Measurements from ENCODE around the gene CNR2.
A peak's percentile ranks its signal among the peaks of the same experiment; 100 is the strongest.
"Not testable (repeated sequence)": the region's sequence is repeated elsewhere in the genome, so short reads cannot be mapped to it uniquely, and the experiment has no call there.

Gene CNR2

GRCh38 chr1:23916209-23917131, 3.3 kb upstream of the CNR2 start:
- peak; percentile 41 for DNase-seq

GRCh38 chr1:23915466-23915865, 2.3 kb upstream of the CNR2 start:
- no peak for DNase-seq

- DNase-seq, result no peak
Measured at GRCh38 chr1:23914921-23915320, 1.8 kb upstream of the CNR2 start.

- DNase-seq, result no peak
Measured at GRCh38 chr1:23911921-23912320, 1.2 kb downstream of the CNR2 start.

- DNase-seq, result no peak
Measured at GRCh38 chr1:23910553-23911246, 2.5 kb downstream of the CNR2 start.

GRCh38 chr1:23910144-23910543, 3.0 kb downstream of the CNR2 start:
- DNase-seq, result no peak

- no peak for DNase-seq
Measured at GRCh38 chr1:23909412-23909811, 3.8 kb downstream of the CNR2 start.

- no peak for DNase-seq
Measured at GRCh38 chr1:23908453-23909341, 4.5 kb downstream of the CNR2 start.

GRCh38 chr1:23906731-23907130, 6.4 kb downstream of the CNR2 start:
- no peak for DNase-seq

- no peak for DNase-seq
Measured at GRCh38 chr1:23905461-23906025, 7.6 kb downstream of the CNR2 start.

GRCh38 chr1:23904748-23905357, 8.3 kb downstream of the CNR2 start:
- DNase-seq, result no peak

- DNase-seq, result no peak
Measured at GRCh38 chr1:23903754-23904153, 9.4 kb downstream of the CNR2 start.

- no peak for DNase-seq
Measured at GRCh38 chr1:23902321-23903278, 10.6 kb downstream of the CNR2 start.

- DNase-seq, result not testable (repeated sequence)
Measured at GRCh38 chr1:23900017-23900416, 13.1 kb downstream of the CNR2 start.

GRCh38 chr1:23899070-23899469, 14.1 kb downstream of the CNR2 start:
- no peak for DNase-seq

- DNase-seq, result no peak
Measured at GRCh38 chr1:23897083-23897482, 16.1 kb downstream of the CNR2 start.

GRCh38 chr1:23896491-23896890, 16.7 kb downstream of the CNR2 start:
- no peak for DNase-seq

GRCh38 chr1:23895993-23896392, 17.2 kb downstream of the CNR2 start:
- no peak for DNase-seq

- DNase-seq, result no peak
Measured at GRCh38 chr1:23895082-23895481, 18.1 kb downstream of the CNR2 start.

- DNase-seq, result no peak
Measured at GRCh38 chr1:23889074-23889473, 24.1 kb downstream of the CNR2 start.

- no peak for DNase-seq
Measured at GRCh38 chr1:23885222-23885621, 27.9 kb downstream of the CNR2 start.
